Measurements from ENCODE around the gene ESF1.

Gene ESF1

GRCh38 chr20:13665709-13666395, 118.9 kb downstream of the ESF1 start:
- no peak overlapping the region for H3K4me3 Mint-ChIP-seq
- H3K9me3 Mint-ChIP-seq = no peaks in the 10 kb centered on the region
- no peaks in the 10 kb centered on the region for H3K4me1 Mint-ChIP-seq (ENCODE audit: low read depth)
- H3K36me3 Mint-ChIP-seq (ENCODE audit: low read depth) = no peaks in the 10 kb centered on the region
- no peak overlapping the region for H3K27ac Mint-ChIP-seq
- peaks cover 10% of the 10 kb centered on the region for H3K27me3 Mint-ChIP-seq
- intact Hi-C loops (cut with micrococcal nuclease) = no loop called here

All from dendritic cell treated with granulocyte-macrophage colony-stimulating factor and Interleukin-4, amounts not matched to agents 40 ng/mL and 50 ng/mL, for 4 days (primary cell).